ENCODE data around the gene NSMF.
"Not testable (repeated sequence)": the region's sequence is repeated elsewhere in the genome, so short reads cannot be mapped to it uniquely, and the experiment has no call there.

Gene NSMF

GRCh38 chr9:137457406-137458193 is 1.5 kb downstream of the NSMF start:
- no peak for FAIRE-seq

- no peak for FAIRE-seq
These were observed 2.2 kb downstream of the NSMF start for GRCh38 chr9:137456864-137457405.

GRCh38 chr9:137456061-137456863 is 2.9 kb downstream of the NSMF start:
- no peak for FAIRE-seq

GRCh38 chr9:137455359-137455991 is 3.7 kb downstream of the NSMF start:
- FAIRE-seq = no peak

- no peak for FAIRE-seq
These were observed 4.4 kb downstream of the NSMF start for GRCh38 chr9:137454597-137455358.

GRCh38 chr9:137454145-137454596 is 5.0 kb downstream of the NSMF start:
- no peak for FAIRE-seq

- no peak for FAIRE-seq
These were observed 5.5 kb downstream of the NSMF start for GRCh38 chr9:137453643-137454081.

GRCh38 chr9:137452761-137453642 is 6.1 kb downstream of the NSMF start:
- FAIRE-seq = no peak

GRCh38 chr9:137452006-137452760 is 7.0 kb downstream of the NSMF start:
- no peak for FAIRE-seq

- not testable (repeated sequence) for FAIRE-seq
These were observed 7.7 kb downstream of the NSMF start for GRCh38 chr9:137451264-137452005.

- FAIRE-seq = not testable (repeated sequence)
These were observed 8.5 kb downstream of the NSMF start for GRCh38 chr9:137450539-137451222.

- no peak for FAIRE-seq
These were observed 9.1 kb downstream of the NSMF start for GRCh38 chr9:137449931-137450538.

GRCh38 chr9:137449081-137449844 is 9.9 kb downstream of the NSMF start:
- FAIRE-seq = no peak

- FAIRE-seq = no peak
These were observed 10.6 kb downstream of the NSMF start for GRCh38 chr9:137448602-137448962.

- no peak for FAIRE-seq
These were observed 11.2 kb downstream of the NSMF start for GRCh38 chr9:137447722-137448601.

- FAIRE-seq = no peak
These were observed 12.2 kb downstream of the NSMF start for GRCh38 chr9:137446851-137447471.

Measured in islet of Langerhans (tissue), 1 donor.